ENCODE results near the gene CCDC87.

GRCh38 chr11:66591175-66591574 lies 1.7 kb downstream of the CCDC87 start:
- TF ChIP-seq CTCF (IDR thresholded peaks at IDR 0.05): no peak
- TF ChIP-seq EP300 (IDR thresholded peaks at IDR 0.05): no peak
- no peak for TF ChIP-seq POLR2AphosphoS5 (IDR thresholded peaks at IDR 0.05)

All from sigmoid colon (tissue), 4 donors.